B cell (primary cell): ENCODE measurements around the gene MAGEC3. TPM values are rescaled to one million over a fixed set of nuclear protein-coding genes. Genes with fewer than 3 reads are reported as not detected.

Experiments used
- ATAC-seq: fragments of 200-7000 bp; cut with Tn5 transposase; one replicate; pipeline ENCODE4 v1.10.0; 2021; ENCODE audit warnings: low read depth, mild to moderate bottlenecking, moderate number of reproducible peaks, moderate library complexity
- CTCF ChIA-PET: fragments of 350-600 bp; sonication (Branson Sonifier 250); formaldehyde crosslinking; loops from one replicate; lab custom pipeline; 2021; ENCODE audit warnings: antibody characterized with exemption, inconsistent platforms; lab: Charles Lee
- POLR2A ChIA-PET: fragments of 350-600 bp; sonication (Branson Sonifier 250); formaldehyde crosslinking; loops from one replicate; lab custom pipeline; 2021; ENCODE audit warnings: antibody characterized with exemption; lab: Charles Lee
- DNase-seq: peaks from one replicate; pipeline ENCODE4 v3.0.0; 2013
- H2AFZ ChIP-seq: 2 replicates; pipeline ENCODE4 v1.6.1; 2012; ENCODE audit warnings: mild to moderate bottlenecking, low read depth, low read length; ENCODE audit not compliant: insufficient read depth, poor library complexity, severe bottlenecking
- H3K27ac ChIP-seq, 2 donors: 1 replicate in 1 of 2; 2 replicates in 1 of 2; pipeline ENCODE4 v1.5.1; 2012 to 2013; ENCODE audit warnings: low read length in 2 of 2, mild to moderate bottlenecking in 2 of 2, moderate library complexity in 1 of 2
- H3K27me3 ChIP-seq, 4 experiments: fragments of 200-600 bp in 1 of 4; sonication (generic) in 1 of 4; replicated peaks in 1 of 4; 1 replicate in 2 of 4; 2 replicates in 2 of 4; pipeline versions ENCODE4 v1.6.1 to v1.7.0; 2013 to 2016; ENCODE audit warnings: low read length in 3 of 4, mild to moderate bottlenecking in 2 of 4, mixed read lengths in 1 of 4, moderate library complexity in 1 of 4; ENCODE audit not compliant: insufficient read depth in 4 of 4, control insufficient read depth in 3 of 4; ENCODE audit errors: control extremely low read depth in 1 of 4
- H3K36me3 ChIP-seq, 2 experiments: replicated peaks in 1 of 2; 1 replicate in 1 of 2; 2 replicates in 1 of 2; pipeline versions ENCODE4 v1.6.1 to v1.7.1; 2013; ENCODE audit warnings: low read length in 1 of 2; ENCODE audit not compliant: insufficient read depth in 2 of 2, control insufficient read depth in 1 of 2; ENCODE audit errors: control extremely low read depth in 1 of 2, extremely low read depth in 1 of 2
- H3K4me1 ChIP-seq, 2 donors: fragments of 200-600 bp in 1 of 2; sonication (generic) in 1 of 2; 1 replicate in 1 of 2; 2 replicates in 1 of 2; pipeline versions ENCODE4 v1.5.1 to v1.6.1; 2013 to 2017; ENCODE audit warnings: low read length in 2 of 2; ENCODE audit not compliant: control insufficient read depth in 2 of 2, insufficient read depth in 2 of 2
- H3K4me2 ChIP-seq: replicated peaks from 2 replicates; pipeline ENCODE3; 2012; ENCODE audit warnings: mild to moderate bottlenecking, low read depth, low read length; ENCODE audit not compliant: poor library complexity, severe bottlenecking
- H3K4me3 ChIP-seq, 5 experiments: fragments of 200-600 bp in 1 of 5; sonication (generic) in 1 of 5; 1 replicate in 3 of 5; 2 replicates in 2 of 5; pipeline versions ENCODE4 v1.5.1 to v1.7.0; 2011 to 2016; ENCODE audit warnings: low read length in 4 of 5, mild to moderate bottlenecking in 4 of 5, low read depth in 2 of 5, control low read depth in 1 of 5, moderate library complexity in 1 of 5; ENCODE audit not compliant: insufficient read depth in 1 of 5; ENCODE audit errors: control extremely low read depth in 1 of 5, extremely low read depth in 1 of 5
- H3K79me2 ChIP-seq: fragments of 200-600 bp; sonication (generic); one replicate; pipeline ENCODE4 v1.6.0; 2016; ENCODE audit warnings: low read length; ENCODE audit not compliant: control insufficient read depth, insufficient read depth
- H3K9ac ChIP-seq: fragments of 200-600 bp; sonication (generic); 2 replicates; pipeline ENCODE4 v1.6.1; 2017; ENCODE audit warnings: mild to moderate bottlenecking, low read length, moderate library complexity
- H3K9me3 ChIP-seq, 3 donors: one replicate each; pipeline versions ENCODE4 v1.6.1 to v1.7.1; 2013; ENCODE audit warnings: low read length in 2 of 3; ENCODE audit not compliant: control insufficient read depth in 2 of 3, insufficient read depth in 1 of 3; ENCODE audit errors: control extremely low read depth in 1 of 3
- H4K20me1 ChIP-seq: 2 replicates; pipeline ENCODE4 v1.6.0; 2012; ENCODE audit warnings: mild to moderate bottlenecking, low read length; ENCODE audit not compliant: insufficient read depth, control insufficient read depth, poor library complexity, severe bottlenecking
- H3K27ac Mint-ChIP-seq: one replicate; pipeline ENCODE4 v1.8.0; 2021; ENCODE audit warnings: mixed read lengths
- H3K27me3 Mint-ChIP-seq: one replicate; pipeline ENCODE4 v1.8.0; 2021; ENCODE audit warnings: mixed read lengths
- H3K4me1 Mint-ChIP-seq: one replicate; pipeline ENCODE4 v1.8.0; 2021; ENCODE audit warnings: mixed read lengths
- H3K4me3 Mint-ChIP-seq: one replicate; pipeline ENCODE4 v1.8.0; 2021; ENCODE audit warnings: mixed read lengths
- H3K9me3 Mint-ChIP-seq: one replicate; pipeline ENCODE4 v1.8.0; 2022; ENCODE audit warnings: mixed read lengths; ENCODE audit not compliant: insufficient read depth
- EZH2 ChIP-seq: IDR thresholded peaks from 2 replicates; pipeline ENCODE4 v1.6.1; 2012; ENCODE audit warnings: borderline replicate concordance, low read depth, mild to moderate bottlenecking, moderate library complexity, low read length; ENCODE audit not compliant: insufficient read depth, poor library complexity, severe bottlenecking
- WGBS: methylation state at CpG from one replicate; pipeline ENCODE4 v1.1.5; 2013; ENCODE audit warnings: missing lambda C conversion rate; ENCODE audit not compliant: insufficient coverage; 5-methylcytosine and 5-hydroxymethylcytosine counted together
- intact Hi-C: fragments of 100-400 bp; cut with micrococcal nuclease; formaldehyde crosslinking; loops from one replicate; pipeline ENCODE4 v1.10.0; 2022
- polyA plus RNA-seq: library from polyadenylated mRNA; depleted of rRNA; stranded (reverse); fragments of >200 nt; gene quantifications from 2 replicates; pipeline ENCODE4 v1.2.3, GENCODE V29; 2012
- total RNA-seq, 2 donors: library from RNA; stranded (reverse); fragments of 120-200 nt in 1 of 2; gene quantifications; 1 replicate in 1 of 2; 2 replicates in 1 of 2; pipeline versions ENCODE4 v1.2.3 to v1.2.4, GENCODE V29; 2013 to 2022
- TF ChIP-seq, protein P1 (sequence below): fragments of 200-600 bp; IDR thresholded peaks from one replicate; pipeline ENCODE4 v1.8.0; 2022; ENCODE audit warnings: antibody characterized with exemption, mild to moderate bottlenecking

Gene MAGEC3
- total and polyA plus RNA-seq, 2 donors (not counting 1 experiment from before 2014, with no cell fraction given), result not detected

DNA sequence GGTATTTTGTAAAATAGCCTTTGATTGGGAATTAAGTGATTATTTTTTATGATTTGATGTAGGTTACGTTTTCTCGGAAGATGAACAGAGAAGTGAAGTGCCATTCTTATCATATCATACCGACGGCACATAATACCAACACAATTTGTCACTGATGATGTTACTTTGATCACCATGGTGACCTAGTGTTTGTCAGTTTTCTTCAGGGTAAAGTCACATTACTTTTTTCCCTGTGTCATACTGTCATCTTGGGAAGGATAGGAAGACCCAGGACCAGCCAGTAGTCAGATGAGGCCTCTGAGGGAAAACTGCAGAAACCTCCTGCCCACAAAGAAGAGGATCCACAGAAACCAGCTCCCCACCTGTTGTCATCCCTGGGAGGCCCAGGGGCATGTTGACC lies 64.2 kb downstream of the MAGEC3 start:
- no CpG with 5 or more reads among the region's 4 CpGs for WGBS
- H3K9me3 ChIP-seq, result peaks cover 0 to 9% (median 0%) of the 10 kb centered on the region in 3 donors
- no peaks in the 10 kb centered on the region for H3K79me2 ChIP-seq
- H3K4me2 ChIP-seq, result no peak overlapping the region
- H4K20me1 ChIP-seq, result no peaks in the 10 kb centered on the region
- H3K36me3 ChIP-seq, result no peaks in the 10 kb centered on the region
- no peak overlapping the region for H3K27ac ChIP-seq
- H3K27me3 ChIP-seq, result no peaks in the 10 kb centered on the region
- no peak overlapping the region for H3K27ac Mint-ChIP-seq
- H3K4me1 ChIP-seq, result no peaks in the 10 kb centered on the region
- H3K4me3 Mint-ChIP-seq, result no peak overlapping the region
- CTCF ChIA-PET, result no interaction called here
- no peaks in the 10 kb centered on the region for H3K27me3 Mint-ChIP-seq
- POLR2A ChIA-PET, result no interaction called here
- DNase-seq, result no peak
- no peaks in the 10 kb centered on the region for H3K9me3 Mint-ChIP-seq
- ATAC-seq, result no peak
- H3K4me1 Mint-ChIP-seq, result no peaks in the 10 kb centered on the region
- intact Hi-C loops, result no loop called here
- no peak overlapping the region for H2AFZ ChIP-seq
- TF ChIP-seq, protein P1, sequence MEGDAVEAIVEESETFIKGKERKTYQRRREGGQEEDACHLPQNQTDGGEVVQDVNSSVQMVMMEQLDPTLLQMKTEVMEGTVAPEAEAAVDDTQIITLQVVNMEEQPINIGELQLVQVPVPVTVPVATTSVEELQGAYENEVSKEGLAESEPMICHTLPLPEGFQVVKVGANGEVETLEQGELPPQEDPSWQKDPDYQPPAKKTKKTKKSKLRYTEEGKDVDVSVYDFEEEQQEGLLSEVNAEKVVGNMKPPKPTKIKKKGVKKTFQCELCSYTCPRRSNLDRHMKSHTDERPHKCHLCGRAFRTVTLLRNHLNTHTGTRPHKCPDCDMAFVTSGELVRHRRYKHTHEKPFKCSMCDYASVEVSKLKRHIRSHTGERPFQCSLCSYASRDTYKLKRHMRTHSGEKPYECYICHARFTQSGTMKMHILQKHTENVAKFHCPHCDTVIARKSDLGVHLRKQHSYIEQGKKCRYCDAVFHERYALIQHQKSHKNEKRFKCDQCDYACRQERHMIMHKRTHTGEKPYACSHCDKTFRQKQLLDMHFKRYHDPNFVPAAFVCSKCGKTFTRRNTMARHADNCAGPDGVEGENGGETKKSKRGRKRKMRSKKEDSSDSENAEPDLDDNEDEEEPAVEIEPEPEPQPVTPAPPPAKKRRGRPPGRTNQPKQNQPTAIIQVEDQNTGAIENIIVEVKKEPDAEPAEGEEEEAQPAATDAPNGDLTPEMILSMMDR, result no peak
- TF ChIP-seq EZH2, result no peak
- H3K4me3 ChIP-seq, result no peak overlapping the region
- no peak overlapping the region for H3K9ac ChIP-seq

DNA sequence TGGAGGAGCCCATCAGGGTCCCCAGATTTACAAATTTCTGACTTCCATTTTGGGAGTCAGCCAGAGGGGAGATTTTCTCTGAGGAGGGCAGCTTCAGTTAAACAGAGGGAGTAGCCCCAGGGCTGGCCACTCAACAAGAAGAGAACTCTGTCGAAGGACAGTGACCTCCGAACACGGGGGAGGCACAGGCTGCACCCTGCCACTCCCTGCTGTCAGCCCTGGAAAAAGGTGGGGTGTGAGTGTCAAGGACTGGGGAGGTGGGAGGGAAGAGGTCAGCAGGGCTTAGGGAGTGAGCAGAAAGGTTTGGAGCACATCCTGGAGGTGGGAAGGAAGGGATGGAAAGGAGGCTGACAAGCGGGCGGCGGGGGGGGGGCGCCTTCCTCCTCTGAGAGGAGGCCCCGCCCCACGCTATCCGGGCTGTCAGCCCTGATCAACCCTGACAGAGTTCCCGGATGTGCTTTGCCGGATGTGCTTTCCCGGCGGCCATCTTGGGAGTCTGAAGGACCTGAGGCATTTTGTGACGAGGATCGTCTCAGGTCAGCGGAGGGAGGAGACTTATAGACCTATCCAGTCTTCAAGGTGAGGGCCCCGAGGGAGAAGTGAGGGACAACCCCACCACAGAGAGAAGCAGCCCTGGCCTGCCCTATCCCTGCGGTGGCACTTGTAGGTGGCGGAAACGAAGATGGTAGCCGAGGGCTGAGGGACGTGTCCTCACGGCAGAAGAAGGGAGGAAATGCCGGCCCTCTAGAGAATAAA lies 65.5 kb downstream of the MAGEC3 start, which contains the start of gene MAGEC1:
MAGEC1 (plus strand) TSS at position 495 of the 756 bp plus-strand sequence. CDS start 1,179 bp downstream, outside the sequence.
- Mint-ChIP-seq H3K9me3 (no peaks in the 10 kb centered on the region), H3K4me1 (no peaks in the 10 kb centered on the region), H3K27me3 (no peaks in the 10 kb centered on the region), H3K4me3 (no peak within 1 kb of the TSS), H3K27ac (no peak within 1 kb of the TSS)
- ChIA-PET CTCF (no interaction called here), POLR2A (no interaction called here)
- Histone ChIP-seq H3K4me1 (no peaks in the 10 kb centered on the region), H3K27ac (no peak within 1 kb of the TSS), H3K27me3 (no peaks in the 10 kb centered on the region), H3K79me2 (no peaks in the 10 kb centered on the region), H3K9ac (no peak within 1 kb of the TSS), H2AFZ (no peak within 1 kb of the TSS), H3K4me3 (no peak within 1 kb of the TSS), H4K20me1 (no peaks in the 10 kb centered on the region), H3K4me2 (no peak within 1 kb of the TSS), H3K36me3 (no peaks in the 10 kb centered on the region), H3K9me3 (peaks cover 0 to 9% (median 0%) of the 10 kb centered on the region in 3 donors)
- DNase-seq (no peak), ATAC-seq (no peak)
- WGBS, result 94% methylated on average over 6 of the region's 25 CpGs
- TF ChIP-seq, protein P1, result no peak
- no peak for TF ChIP-seq EZH2
- intact Hi-C loops, result no loop called here
